Lower lobe of right lung (tissue), 2 donors: ENCODE results near the gene SNUPN. TPM values are rescaled to one million over a fixed set of nuclear protein-coding genes. Genes with fewer than 3 reads are reported as not detected.

Experiments used
- ATAC-seq, 2 donors: fragments of 200-7000 bp; cut with Tn5 transposase; one replicate each; pipeline ENCODE4 v1.9.1; 2020 to 2022; ENCODE audit warnings: mild to moderate bottlenecking in 2 of 2, moderate library complexity in 2 of 2
- DNase-seq: peaks from one replicate; pipeline ENCODE4 v3.0.0-alpha.2; 2020
- H3K27ac ChIP-seq: fragments of 200-600 bp; one replicate; pipeline ENCODE4 v1.8.0; 2022
- H3K27me3 ChIP-seq: fragments of 200-600 bp; one replicate; pipeline ENCODE4 v1.8.0; 2022; ENCODE audit warnings: low read depth
- H3K36me3 ChIP-seq: fragments of 200-600 bp; one replicate; pipeline ENCODE4 v1.8.0; 2022; ENCODE audit warnings: mild to moderate bottlenecking
- H3K4me1 ChIP-seq: fragments of 200-600 bp; one replicate; pipeline ENCODE4 v1.8.0; 2022
- H3K4me3 ChIP-seq: fragments of 200-600 bp; one replicate; pipeline ENCODE4 v1.8.0; 2022; ENCODE audit warnings: mild to moderate bottlenecking
- H3K9me3 ChIP-seq: fragments of 200-600 bp; one replicate; pipeline ENCODE4 v1.8.0; 2022
- CTCF ChIP-seq: fragments of 200-600 bp; IDR thresholded peaks from one replicate; pipeline ENCODE4 v1.8.0; 2022; ENCODE audit warnings: antibody characterized with exemption, mild to moderate bottlenecking
- intact Hi-C: fragments of 100-400 bp; cut with DNase I; formaldehyde crosslinking; loops from one replicate; pipeline ENCODE4 v1.11.0; 2022
- total RNA-seq: library from RNA; stranded (reverse); fragmentation: NEBNext Ultra II Directional; extraction: Animal tissue kit (Norgen Biotek cat#: 25700); gene quantifications from one replicate; pipeline ENCODE4 v1.2.1, GENCODE V29; 2021
- donor health status: DM: no; HTN: yes; CAD: no; lungs with severe emphysema.

The SNUPN gene
- total RNA-seq, 1 donor from 2014 or later: 21.7 TPM

GRCh38 chr15:75671730-75672602 is 46.4 kb upstream of the SNUPN start:
- TF ChIP-seq CTCF: no peak
- Histone ChIP-seq H3K4me1 (peaks cover 41% of the 10 kb centered on the region), H3K9me3 (no peaks in the 10 kb centered on the region), H3K4me3 (no peak overlapping the region), H3K27ac (peak overlapping the region; percentile 77), H3K27me3 (no peaks in the 10 kb centered on the region), H3K36me3 (no peaks in the 10 kb centered on the region)
- intact Hi-C loops: no loop called here
- ATAC-seq: no peak
- no peak for DNase-seq

GRCh38 chr15:75669879-75670212 is 44.3 kb upstream of the SNUPN start:
- ATAC-seq (no peak), DNase-seq (no peak)
- H3K4me1 ChIP-seq: peaks cover 45% of the 10 kb centered on the region
- no peak for TF ChIP-seq CTCF
- H3K27ac ChIP-seq: no peak overlapping the region
- no peaks in the 10 kb centered on the region for H3K27me3 ChIP-seq
- H3K4me3 ChIP-seq: no peak overlapping the region
- intact Hi-C loops: no loop called here
- no peaks in the 10 kb centered on the region for H3K9me3 ChIP-seq
- no peaks in the 10 kb centered on the region for H3K36me3 ChIP-seq

DNA sequence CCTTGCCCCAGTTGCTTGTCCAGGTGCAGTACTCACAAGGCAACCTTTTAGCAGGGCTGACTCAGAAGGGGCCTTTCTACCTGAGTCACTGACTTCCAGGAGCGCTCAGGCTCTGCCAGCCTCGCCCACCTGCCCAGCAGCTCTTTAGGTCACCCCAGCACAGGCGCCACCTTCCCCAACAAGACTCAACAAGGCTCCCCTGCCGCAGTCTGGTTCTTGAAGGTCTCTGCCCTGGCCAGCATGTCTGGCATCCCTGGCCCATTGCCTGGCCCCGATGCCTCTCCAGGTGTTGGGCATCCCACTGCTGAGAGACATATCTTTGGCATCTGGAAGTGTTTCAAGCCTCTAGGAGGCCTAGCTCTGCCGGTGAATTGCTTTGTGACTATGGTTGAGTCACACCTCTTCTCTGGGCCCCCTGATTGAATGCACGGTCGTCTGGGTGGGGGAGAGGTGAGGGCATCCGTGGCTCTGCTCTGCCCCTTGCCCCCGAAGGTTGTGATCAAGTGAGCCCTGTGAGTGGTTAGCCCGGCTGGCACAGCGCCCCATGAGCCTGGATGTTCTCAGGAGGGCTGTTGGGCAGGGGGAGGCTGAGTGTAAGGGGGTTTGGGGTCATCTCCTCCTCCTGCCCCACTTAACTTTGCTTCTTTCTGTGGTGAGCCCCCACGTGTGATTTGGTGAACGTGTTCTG is 43.8 kb upstream of the SNUPN start:
- TF ChIP-seq CTCF: no peak
- ATAC-seq: no peak

GRCh38 chr15:75666823-75667501 is 41.4 kb upstream of the SNUPN start:
- Histone ChIP-seq H3K4me3 (no peak overlapping the region), H3K27me3 (no peaks in the 10 kb centered on the region), H3K4me1 (peaks cover 44% of the 10 kb centered on the region), H3K27ac (peak overlapping the region; percentile 84), H3K36me3 (peaks cover 5% of the 10 kb centered on the region), H3K9me3 (no peaks in the 10 kb centered on the region)
- intact Hi-C loops: no loop called here
- DNase-seq: peak; percentile 82
- peak; percentile 87 to 89 for ATAC-seq
- no peak for TF ChIP-seq CTCF

More for the DNA sequence above, 43.8 kb upstream of the SNUPN start:
- Histone ChIP-seq H3K36me3 (no peaks in the 10 kb centered on the region), H3K9me3 (no peaks in the 10 kb centered on the region), H3K27ac (peak overlapping the region; percentile 3), H3K4me3 (no peak overlapping the region), H3K27me3 (no peaks in the 10 kb centered on the region), H3K4me1 (peaks cover 50% of the 10 kb centered on the region)
- intact Hi-C loops: no loop called here
- no peak for DNase-seq

DNA sequence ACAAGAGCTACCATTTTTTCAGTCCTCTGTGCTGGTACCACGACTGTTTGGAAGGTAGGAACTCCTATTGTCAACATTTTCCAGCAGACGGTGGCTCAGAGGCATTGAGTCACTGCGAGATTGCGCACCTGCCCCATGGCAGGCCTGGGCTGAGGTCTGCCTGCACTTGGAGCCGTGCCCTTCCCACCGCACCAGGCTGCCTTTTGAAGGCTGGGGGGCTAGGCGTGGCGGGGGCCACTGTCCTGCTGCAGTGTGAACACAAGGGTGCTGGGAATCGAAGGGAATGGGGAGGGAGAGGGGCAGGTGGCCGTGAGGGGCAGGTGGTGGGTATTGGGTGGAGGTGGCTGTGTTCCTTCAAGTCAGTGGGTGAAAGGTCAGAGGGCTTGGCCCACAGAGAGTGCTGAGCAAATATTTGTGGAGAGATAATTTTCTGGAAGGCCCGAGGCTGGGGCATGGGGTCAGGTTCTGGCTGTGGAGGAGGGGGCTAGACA is 38.5 kb upstream of the SNUPN start:
- no peak for TF ChIP-seq CTCF
- ATAC-seq (no peak), DNase-seq (no peak)
- intact Hi-C loops: no loop called here
- H3K4me1 ChIP-seq: peaks cover 70% of the 10 kb centered on the region
- H3K9me3 ChIP-seq: no peaks in the 10 kb centered on the region
- H3K27me3 ChIP-seq: no peaks in the 10 kb centered on the region
- peaks cover 14% of the 10 kb centered on the region for H3K36me3 ChIP-seq
- H3K4me3 ChIP-seq: no peak overlapping the region
- H3K27ac ChIP-seq: peak overlapping the region; percentile 18
